Right atrium auricular region (tissue), 2 donors: ENCODE data around the gene RSPO3. TPM values are rescaled to one million over a fixed set of nuclear protein-coding genes. Genes with fewer than 3 reads are reported as not detected.

Source experiments
- DNase-seq: peaks from one replicate; pipeline ENCODE4 v3.0.0-alpha.2; 2019; ENCODE audit warnings: low spot score
- H3K27ac ChIP-seq, 2 donors: fragments of 200-600 bp; sonication (generic); 1 replicate in 1 of 2; 2 replicates in 1 of 2; pipeline ENCODE4 v1.5.1; 2016 to 2019
- H3K27me3 ChIP-seq, 2 donors: fragments of 200-600 bp; sonication (generic); one replicate each; pipeline versions ENCODE4 v1.5.1 to v1.6.0; 2017 to 2019
- H3K36me3 ChIP-seq: fragments of 200-600 bp; sonication (generic); one replicate; pipeline ENCODE4 v1.5.1; 2016
- H3K4me1 ChIP-seq, 2 donors: fragments of 200-600 bp; sonication (generic); one replicate each; pipeline versions ENCODE4 v1.5.1 to v1.6.0; 2017 to 2019
- H3K4me3 ChIP-seq, 2 donors: fragments of 200-600 bp; sonication (generic); 1 replicate in 1 of 2; 2 replicates in 1 of 2; pipeline ENCODE4 v1.5.1; 2017 to 2019; ENCODE audit warnings: mild to moderate bottlenecking in 1 of 2, moderate library complexity in 1 of 2
- H3K9me3 ChIP-seq, 2 donors: fragments of 200-600 bp; sonication (generic); one replicate each; pipeline ENCODE4 v1.5.1; 2019
- total RNA-seq, 2 donors: library from RNA; depleted of rRNA; stranded (reverse); fragments of >200 nt; gene quantifications; one replicate each; pipeline ENCODE4 v1.1.0, GENCODE V29; 2016
- TF ChIP-seq, protein P1 (sequence below), 2 donors: fragments of 200-600 bp; sonication (generic); IDR thresholded peaks; one replicate each; pipeline ENCODE4 v1.5.1; 2019; ENCODE audit warnings: antibody characterized with exemption in 2 of 2

RSPO3 gene
- total RNA-seq, 2 donors from 2014 or later: 0.75 TPM; not detected in 1

DNA sequence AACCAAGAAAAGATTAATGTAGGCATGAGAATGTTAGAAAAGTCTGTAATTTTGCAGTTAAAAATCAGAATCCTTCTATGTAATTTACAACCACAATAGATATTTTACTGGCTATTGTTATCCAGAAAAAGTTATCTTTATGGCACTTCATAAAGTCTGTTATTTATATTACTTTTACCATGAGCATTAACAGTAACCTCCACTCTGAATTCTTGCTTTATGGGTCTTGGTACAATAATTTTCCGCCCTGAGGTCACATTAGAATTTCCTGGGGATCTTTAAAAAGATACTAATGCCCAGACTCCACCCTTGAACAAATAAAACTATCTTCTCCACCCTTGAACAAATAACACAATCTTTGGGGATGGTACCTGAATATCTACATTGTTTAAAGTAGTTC lies 9.6 kb downstream of the RSPO3 start:
- no peaks in the 10 kb centered on the region for H3K4me1 ChIP-seq
- no peaks in the 10 kb centered on the region for H3K36me3 ChIP-seq
- H3K27ac ChIP-seq: no peak overlapping the region
- H3K4me3 ChIP-seq: no peak overlapping the region
- no peaks in the 10 kb centered on the region for H3K27me3 ChIP-seq
- H3K9me3 ChIP-seq: no peaks in the 10 kb centered on the region
- TF ChIP-seq, protein P1, sequence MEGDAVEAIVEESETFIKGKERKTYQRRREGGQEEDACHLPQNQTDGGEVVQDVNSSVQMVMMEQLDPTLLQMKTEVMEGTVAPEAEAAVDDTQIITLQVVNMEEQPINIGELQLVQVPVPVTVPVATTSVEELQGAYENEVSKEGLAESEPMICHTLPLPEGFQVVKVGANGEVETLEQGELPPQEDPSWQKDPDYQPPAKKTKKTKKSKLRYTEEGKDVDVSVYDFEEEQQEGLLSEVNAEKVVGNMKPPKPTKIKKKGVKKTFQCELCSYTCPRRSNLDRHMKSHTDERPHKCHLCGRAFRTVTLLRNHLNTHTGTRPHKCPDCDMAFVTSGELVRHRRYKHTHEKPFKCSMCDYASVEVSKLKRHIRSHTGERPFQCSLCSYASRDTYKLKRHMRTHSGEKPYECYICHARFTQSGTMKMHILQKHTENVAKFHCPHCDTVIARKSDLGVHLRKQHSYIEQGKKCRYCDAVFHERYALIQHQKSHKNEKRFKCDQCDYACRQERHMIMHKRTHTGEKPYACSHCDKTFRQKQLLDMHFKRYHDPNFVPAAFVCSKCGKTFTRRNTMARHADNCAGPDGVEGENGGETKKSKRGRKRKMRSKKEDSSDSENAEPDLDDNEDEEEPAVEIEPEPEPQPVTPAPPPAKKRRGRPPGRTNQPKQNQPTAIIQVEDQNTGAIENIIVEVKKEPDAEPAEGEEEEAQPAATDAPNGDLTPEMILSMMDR (IDR thresholded peaks at IDR 0.05): no peak
- no peak for DNase-seq

- H3K36me3 ChIP-seq: no peaks in the 10 kb centered on the region
- DNase-seq: no peak
- TF ChIP-seq, protein P1 (IDR thresholded peaks at IDR 0.05): no peak
- H3K27ac ChIP-seq: no peak overlapping the region
- H3K9me3 ChIP-seq: no peaks in the 10 kb centered on the region
- H3K27me3 ChIP-seq: no peaks in the 10 kb centered on the region
- no peaks in the 10 kb centered on the region for H3K4me1 ChIP-seq
- H3K4me3 ChIP-seq: no peak overlapping the region
Measured at GRCh38 chr6:127129251-127129650, 10.8 kb downstream of the RSPO3 start.

- H3K36me3 ChIP-seq: no peaks in the 10 kb centered on the region
- no peaks in the 10 kb centered on the region for H3K4me1 ChIP-seq
- H3K27me3 ChIP-seq: no peaks in the 10 kb centered on the region
- TF ChIP-seq, protein P1 (IDR thresholded peaks at IDR 0.05): no peak
- no peak overlapping the region for H3K4me3 ChIP-seq
- no peaks in the 10 kb centered on the region for H3K9me3 ChIP-seq
- DNase-seq: no peak
- H3K27ac ChIP-seq: no peak overlapping the region
Measured at GRCh38 chr6:127131275-127131674, 12.8 kb downstream of the RSPO3 start.

DNA sequence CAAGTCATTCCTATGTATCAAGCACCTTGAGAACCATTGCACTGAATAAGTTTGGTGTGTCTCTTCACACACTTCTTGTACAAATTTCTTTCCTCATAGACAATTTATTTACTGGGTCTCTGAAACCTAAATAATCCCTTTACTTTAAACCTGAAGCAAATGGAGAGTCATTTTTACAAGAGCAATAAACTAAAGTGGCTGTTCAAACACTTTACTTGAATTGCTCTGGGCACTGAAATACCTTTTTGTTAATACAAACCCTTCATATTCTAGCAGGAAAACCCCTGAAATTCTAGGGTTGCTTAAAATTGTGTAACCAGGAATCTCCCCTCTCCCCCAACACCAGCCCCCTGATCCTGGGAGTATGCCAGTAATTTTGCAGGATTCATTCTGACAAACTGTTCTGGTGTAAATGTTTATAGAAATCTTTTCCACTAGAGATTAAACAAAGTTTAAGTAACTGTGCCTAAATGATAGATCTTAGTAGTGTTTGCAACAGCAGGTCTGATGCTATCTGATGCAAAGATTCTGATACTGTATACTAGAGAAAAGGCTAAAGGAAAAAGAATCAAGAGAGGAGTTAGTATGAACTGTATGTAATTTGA lies 13.4 kb downstream of the RSPO3 start:
- Histone ChIP-seq H3K27me3 (no peaks in the 10 kb centered on the region), H3K4me1 (no peaks in the 10 kb centered on the region), H3K9me3 (no peaks in the 10 kb centered on the region), H3K27ac (no peak overlapping the region), H3K36me3 (no peaks in the 10 kb centered on the region), H3K4me3 (no peak overlapping the region)
- no peak for DNase-seq
- TF ChIP-seq, protein P1 (IDR thresholded peaks at IDR 0.05): no peak

- H3K36me3 ChIP-seq: no peaks in the 10 kb centered on the region
- TF ChIP-seq, protein P1 (IDR thresholded peaks at IDR 0.05): no peak
- H3K27ac ChIP-seq: no peak overlapping the region
- no peaks in the 10 kb centered on the region for H3K27me3 ChIP-seq
- no peaks in the 10 kb centered on the region for H3K9me3 ChIP-seq
- H3K4me1 ChIP-seq: no peaks in the 10 kb centered on the region
- no peak overlapping the region for H3K4me3 ChIP-seq
- no peak for DNase-seq
Measured at GRCh38 chr6:127134136-127134535, 15.7 kb downstream of the RSPO3 start.

DNA sequence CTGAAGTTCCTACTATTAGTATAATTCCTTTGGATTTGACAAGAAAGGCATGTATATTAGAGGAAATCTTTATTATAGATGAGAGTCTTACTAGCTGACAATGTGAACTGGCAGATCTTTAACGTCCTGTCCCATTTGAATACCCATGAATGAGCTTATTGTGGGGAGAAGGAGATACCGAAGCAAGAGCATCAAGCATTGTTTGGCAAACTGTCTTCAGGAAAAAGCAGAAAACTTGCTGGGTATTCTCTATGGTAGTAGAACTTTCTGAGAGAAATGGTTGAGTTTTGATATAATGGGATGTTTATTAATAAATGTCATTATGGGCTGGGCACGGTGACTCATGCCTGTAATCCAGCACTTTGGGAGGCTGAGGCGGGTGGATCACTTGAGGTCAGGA lies 18.3 kb downstream of the RSPO3 start:
- TF ChIP-seq, protein P1 (IDR thresholded peaks at IDR 0.05): no peak
- Histone ChIP-seq H3K27me3 (no peaks in the 10 kb centered on the region), H3K9me3 (no peaks in the 10 kb centered on the region), H3K4me1 (no peaks in the 10 kb centered on the region), H3K4me3 (no peak overlapping the region), H3K27ac (no peak overlapping the region), H3K36me3 (no peaks in the 10 kb centered on the region)
- DNase-seq: no peak
